ENCODE data around the gene MORN1. TPM values are rescaled to one million over a fixed set of nuclear protein-coding genes. Genes with fewer than 3 reads are reported as not detected.

The MORN1 gene
- total RNA-seq, 2 experiments from 2014 or later: 5.3 to 6.5 TPM

- no peak for TF ChIP-seq CTCF (IDR thresholded peaks at IDR 0.05)
- ChIA-PET POLR2A (no interaction called here), CTCF (interaction anchor here (0.7 kb wide), 1 partner anchor 124 kb away, joined by 3 read pairs; no protein-coding TSS in a partner anchor)
- Mint-ChIP-seq H3K27me3 (no peaks in the 10 kb centered on the region), H3K27ac (no peak overlapping the region), H3K4me1 (ENCODE audit: low read depth) (peaks cover 10% of the 10 kb centered on the region), H3K9me3 (no peaks in the 10 kb centered on the region), H3K4me3 (no peak overlapping the region), H3K36me3 (ENCODE audit: low read depth) (no peaks in the 10 kb centered on the region)
- Histone ChIP-seq H3K9me3 (ENCODE audit: control insufficient read depth in 1 of 2, insufficient read depth in 1 of 2, low read length in 2 of 2) (no peaks in the 10 kb centered on the region), H3K4me3 (ENCODE audit: low read length) (no peak overlapping the region), H3K36me3 (ENCODE audit: insufficient read depth, low read length) (no peaks in the 10 kb centered on the region), H3K27ac (ENCODE audit: low read depth in 1 of 2, low read length in 2 of 2) (no peak overlapping the region), H3K27me3 (ENCODE audit: control insufficient read depth in 1 of 2, insufficient read depth in 2 of 2, low read length in 2 of 2) (no peaks in the 10 kb centered on the region), H3K4me1 (ENCODE audit: insufficient read depth, low read length) (peaks cover 43% of the 10 kb centered on the region)
- ATAC-seq (ENCODE audit: poor library complexity) (no peak), DNase-seq (no peak)
- intact Hi-C loops (cut with DNase I, micrococcal nuclease): loop anchor here (5.0 to 10.0 kb wide), 2 partner anchors 64 to 66 kb away; no protein-coding TSS in a partner anchor
Measured at GRCh38 chr1:2318314-2319278, 72.8 kb downstream of the MORN1 start.

GRCh38 chr1:2317230-2318065, 73.9 kb downstream of the MORN1 start:
- CTCF ChIA-PET: interaction anchor here (1.4 kb wide), 1 partner anchor 16 kb away, joined by 4 read pairs; no protein-coding TSS in a partner anchor
- Histone ChIP-seq H3K36me3 (ENCODE audit: insufficient read depth, low read length) (no peaks in the 10 kb centered on the region), H3K4me1 (ENCODE audit: insufficient read depth, low read length) (peaks cover 54% of the 10 kb centered on the region), H3K27me3 (ENCODE audit: control insufficient read depth in 1 of 2, insufficient read depth in 2 of 2, low read length in 2 of 2) (no peaks in the 10 kb centered on the region), H3K4me3 (ENCODE audit: low read length) (no peak overlapping the region), H3K9me3 (ENCODE audit: control insufficient read depth in 1 of 2, insufficient read depth in 1 of 2, low read length in 2 of 2) (no peaks in the 10 kb centered on the region), H3K27ac (ENCODE audit: low read depth in 1 of 2, low read length in 2 of 2) (no peak overlapping the region)
- peaks cover 15% of the 10 kb centered on the region for H3K4me1 Mint-ChIP-seq (ENCODE audit: low read depth)
- no peaks in the 10 kb centered on the region for H3K27me3 Mint-ChIP-seq
- H3K27ac Mint-ChIP-seq: peak overlapping the region; percentile 74
- TF ChIP-seq CTCF (IDR thresholded peaks at IDR 0.05): no peak
- no peaks in the 10 kb centered on the region for H3K36me3 Mint-ChIP-seq (ENCODE audit: low read depth)
- DNase-seq (no peak), ATAC-seq (ENCODE audit: poor library complexity) (no peak)
- intact Hi-C loops (cut with DNase I, micrococcal nuclease): loop anchor here (5.0 to 10.0 kb wide), 2 partner anchors 65 to 67 kb away; no protein-coding TSS in a partner anchor
- H3K9me3 Mint-ChIP-seq: no peaks in the 10 kb centered on the region
- peak overlapping the region; percentile 67 for H3K4me3 Mint-ChIP-seq
- POLR2A ChIA-PET: interaction anchor here (2.4 kb wide), 1 partner anchor 88 kb away, joined by 12 read pairs; no protein-coding TSS in a partner anchor

- intact Hi-C loops (cut with DNase I, micrococcal nuclease): loop anchor here (5.0 to 10.0 kb wide), 2 partner anchors 66 to 68 kb away; no protein-coding TSS in a partner anchor
- no peak for DNase-seq
- Histone ChIP-seq H3K36me3 (ENCODE audit: insufficient read depth, low read length) (no peaks in the 10 kb centered on the region), H3K27ac (ENCODE audit: low read depth in 1 of 2, low read length in 2 of 2) (no peak overlapping the region), H3K4me3 (ENCODE audit: low read length) (no peak overlapping the region), H3K4me1 (ENCODE audit: insufficient read depth, low read length) (peaks cover 55% of the 10 kb centered on the region), H3K9me3 (ENCODE audit: control insufficient read depth in 1 of 2, insufficient read depth in 1 of 2, low read length in 2 of 2) (no peaks in the 10 kb centered on the region), H3K27me3 (ENCODE audit: control insufficient read depth in 1 of 2, insufficient read depth in 2 of 2, low read length in 2 of 2) (no peaks in the 10 kb centered on the region)
- Mint-ChIP-seq H3K4me3 (no peak overlapping the region), H3K27ac (peak overlapping the region; percentile 74), H3K36me3 (ENCODE audit: low read depth) (no peaks in the 10 kb centered on the region), H3K27me3 (no peaks in the 10 kb centered on the region), H3K4me1 (ENCODE audit: low read depth) (peaks cover 15% of the 10 kb centered on the region), H3K9me3 (no peaks in the 10 kb centered on the region)
- no peak for TF ChIP-seq CTCF (IDR thresholded peaks at IDR 0.05)
- ChIA-PET CTCF (interaction anchor here (1.0 to 1.4 kb wide), 2 partner anchors 15 to 110 kb away, joined by 4 to 6 read pairs; no protein-coding TSS in a partner anchor), POLR2A (interaction anchor here (1.6 to 2.4 kb wide), 3 partner anchors 15 to 87 kb away, joined by 8 to 12 read pairs (median 11); no protein-coding TSS in a partner anchor)
- no peak for ATAC-seq (ENCODE audit: poor library complexity)
Measured at GRCh38 chr1:2316451-2316961, 74.8 kb downstream of the MORN1 start.

Measured in CD4-positive, alpha-beta T cell (primary cell).